GM23248 (cell line): ENCODE results near the gene AREG.

ENCODE experiments used
- EZH2 ChIP-seq: fragments of 200-600 bp; sonication (generic); IDR thresholded peaks from 2 replicates; pipeline ENCODE4 v1.6.1; 2018; ENCODE audit warnings: antibody characterized with exemption, mild to moderate bottlenecking; ENCODE audit not compliant: insufficient read depth, poor library complexity, severe bottlenecking
- EZH2phosphoT487 ChIP-seq: fragments of 200-600 bp; sonication (generic); IDR thresholded peaks from 2 replicates; pipeline ENCODE4 v1.6.1; 2018; ENCODE audit warnings: antibody characterized with exemption, moderate library complexity, mild to moderate bottlenecking, low read depth; ENCODE audit not compliant: insufficient read depth

- TF ChIP-seq EZH2 (no peak), EZH2phosphoT487 (no peak)
Observed at GRCh38 chr4:74490736-74491135, 45.8 kb downstream of the AREG start.
